HUES64 (cell line): ENCODE results near the gene TTYH1.

Experiments used
- H3K27ac ChIP-seq: 2 replicates; pipeline ENCODE4 v1.7.0; 2013; ENCODE audit warnings: low read depth, low read length, inconsistent platforms
- H3K27me3 ChIP-seq: 2 replicates; pipeline ENCODE4 v1.6.1; 2013; ENCODE audit warnings: mild to moderate bottlenecking, low read length; ENCODE audit not compliant: insufficient read depth
- H3K36me3 ChIP-seq: 2 replicates; pipeline ENCODE4 v1.6.1; 2013; ENCODE audit warnings: mild to moderate bottlenecking, low read length; ENCODE audit not compliant: insufficient read depth
- H3K4me1 ChIP-seq: 2 replicates; pipeline ENCODE4 v1.6.1; 2013; ENCODE audit warnings: mild to moderate bottlenecking, low read length, moderate library complexity; ENCODE audit not compliant: insufficient read depth
- H3K4me3 ChIP-seq: 2 replicates; pipeline ENCODE4 v1.5.1; 2013; ENCODE audit warnings: mild to moderate bottlenecking, low read length, moderate library complexity
- H3K9ac ChIP-seq: 2 replicates; pipeline ENCODE4 v1.6.1; 2013; ENCODE audit warnings: mild to moderate bottlenecking, low read depth, low read length
- H3K9me3 ChIP-seq: 2 replicates; pipeline ENCODE4 v1.6.1; 2013; ENCODE audit warnings: low read depth, low read length; ENCODE audit not compliant: insufficient read depth
- WGBS: fragments of 150-250, 120-280 bp; methylation state at CpG from one replicate; pipeline ENCODE4 v1.1.7; 2013; ENCODE audit warnings: missing lambda C conversion rate; 5-methylcytosine and 5-hydroxymethylcytosine counted together

The TTYH1 gene

DNA sequence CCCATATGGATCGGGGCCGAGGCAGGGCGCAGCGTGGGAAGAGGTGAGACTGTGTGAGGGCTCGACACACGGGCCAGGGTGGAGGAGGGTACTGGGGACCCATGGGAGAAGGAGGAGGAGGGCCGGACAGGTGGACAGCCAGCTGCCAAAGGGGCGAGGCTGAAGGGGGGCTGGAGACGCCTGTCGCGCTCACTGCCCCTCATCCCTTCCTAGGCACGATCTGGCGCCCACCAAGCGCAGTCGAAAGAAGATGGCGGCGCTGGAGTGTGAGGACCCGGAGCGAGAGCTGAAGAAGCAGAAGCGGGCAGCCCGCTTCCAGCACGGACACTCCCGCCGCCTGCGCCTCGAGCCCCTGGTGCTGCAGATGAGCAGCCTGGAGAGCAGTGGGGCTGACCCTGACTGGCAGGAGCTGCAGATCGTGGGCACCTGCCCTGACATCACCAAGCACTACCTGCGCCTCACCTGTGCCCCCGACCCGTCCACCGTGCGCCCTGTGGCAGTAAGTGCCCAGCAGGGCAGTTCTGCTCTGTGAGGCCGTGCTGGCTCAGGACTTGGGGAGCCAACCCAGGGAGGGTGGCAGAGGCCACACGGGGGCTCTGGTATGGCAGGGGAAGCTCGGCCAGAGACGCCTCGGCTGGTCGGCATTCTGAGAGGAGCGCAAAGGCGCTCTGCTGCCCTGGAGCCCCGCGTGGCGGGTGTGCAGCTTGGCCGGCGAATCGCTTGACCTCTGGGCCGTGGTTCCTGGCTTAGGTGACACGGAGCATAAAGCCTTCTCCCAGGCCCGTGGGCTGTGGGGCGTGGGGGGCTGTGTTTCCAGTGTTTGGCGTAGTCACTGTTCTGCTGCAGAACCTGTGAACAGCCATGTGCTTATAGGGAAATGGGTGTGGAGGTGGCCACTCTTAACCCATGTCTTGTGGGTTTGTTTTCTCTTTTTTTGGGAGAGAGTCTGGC lies 41.4 kb downstream of the TTYH1 start:
- Histone ChIP-seq H3K27me3 (no peaks in the 10 kb centered on the region), H3K4me3 (no peak overlapping the region), H3K9me3 (no peaks in the 10 kb centered on the region), H3K4me1 (no peaks in the 10 kb centered on the region), H3K36me3 (peaks cover 96% of the 10 kb centered on the region), H3K9ac (no peak overlapping the region), H3K27ac (no peak overlapping the region)
- WGBS = 96% methylated on average over 51 of the region's 51 CpGs

DNA sequence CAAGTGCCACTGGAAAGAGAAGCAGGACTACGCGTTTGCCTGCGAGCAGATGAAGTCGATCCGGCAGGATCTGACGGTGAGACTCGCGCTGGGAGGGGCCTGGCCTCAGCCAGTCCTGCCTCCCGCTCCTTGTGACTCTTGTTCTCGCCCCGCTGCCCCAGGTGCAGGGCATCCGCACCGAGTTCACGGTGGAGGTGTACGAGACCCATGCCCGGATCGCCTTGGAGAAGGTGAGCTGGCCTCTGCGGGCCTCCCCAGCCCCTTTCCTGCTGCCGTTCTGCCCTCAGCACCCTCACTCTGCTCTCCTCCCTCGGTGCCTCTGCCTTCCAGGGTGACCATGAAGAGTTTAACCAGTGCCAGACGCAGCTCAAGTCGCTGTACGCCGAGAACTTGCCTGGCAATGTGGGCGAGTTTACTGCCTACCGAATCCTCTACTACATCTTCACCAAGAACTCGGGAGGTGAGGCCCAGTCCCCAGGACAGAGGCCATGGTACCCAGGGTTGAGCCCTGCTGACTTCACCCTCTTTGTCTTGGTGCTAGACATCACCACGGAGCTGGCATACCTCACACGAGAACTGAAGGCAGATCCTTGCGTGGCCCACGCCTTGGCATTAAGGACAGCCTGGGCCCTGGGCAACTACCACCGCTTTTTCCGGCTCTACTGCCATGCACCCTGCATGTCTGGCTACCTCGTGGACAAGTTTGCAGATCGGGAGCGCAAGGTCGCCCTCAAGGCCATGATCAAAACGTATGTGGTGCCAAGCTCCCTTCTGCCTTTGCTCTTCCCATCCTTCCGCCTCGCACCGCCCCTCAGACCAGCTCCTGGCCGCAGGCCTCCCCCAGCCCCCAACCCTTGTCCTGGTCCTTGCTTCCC lies 42.7 kb downstream of the TTYH1 start:
- Histone ChIP-seq H3K9me3 (no peaks in the 10 kb centered on the region), H3K4me3 (no peak overlapping the region), H3K9ac (no peak overlapping the region), H3K4me1 (no peaks in the 10 kb centered on the region), H3K36me3 (peaks cover 87% of the 10 kb centered on the region), H3K27ac (no peak overlapping the region), H3K27me3 (no peaks in the 10 kb centered on the region)
- WGBS = 94% methylated on average over 42 of the region's 42 CpGs

DNA sequence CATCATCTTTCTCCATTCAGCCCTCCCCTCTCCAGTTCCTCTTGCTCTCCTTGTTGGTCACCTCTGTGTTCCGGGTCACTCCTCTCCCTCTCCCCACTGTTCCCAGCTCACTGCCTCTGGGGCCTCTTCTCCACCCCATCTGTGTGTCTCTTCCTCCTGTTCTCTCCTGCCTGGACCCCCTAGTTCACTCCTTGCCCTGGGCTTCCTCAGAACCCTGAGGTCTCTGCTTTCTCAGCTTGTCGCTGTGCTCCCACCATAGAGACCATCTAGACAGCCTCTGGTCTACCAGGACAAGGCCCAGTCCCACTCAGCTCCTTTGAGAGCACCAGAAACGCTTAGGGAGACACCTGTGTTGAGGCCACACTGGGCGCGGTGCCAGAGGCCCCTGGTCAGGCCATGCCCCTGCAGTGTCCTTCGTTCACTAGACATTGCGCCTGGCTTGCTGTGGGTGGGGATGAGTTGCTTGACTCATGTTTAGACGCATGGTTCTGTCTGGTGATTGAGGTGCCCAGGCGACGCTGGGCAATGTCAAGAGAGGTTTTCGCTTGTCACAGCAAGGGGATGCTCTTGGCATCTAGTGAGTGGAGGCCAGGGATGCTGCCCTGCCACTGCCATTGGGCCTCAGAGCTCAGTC lies 43.5 kb downstream of the TTYH1 start:
- Histone ChIP-seq H3K9ac (no peak overlapping the region), H3K27me3 (no peaks in the 10 kb centered on the region), H3K27ac (no peak overlapping the region), H3K36me3 (peaks cover 80% of the 10 kb centered on the region), H3K4me3 (no peak overlapping the region), H3K4me1 (no peaks in the 10 kb centered on the region), H3K9me3 (no peaks in the 10 kb centered on the region)
- 97% methylated on average over 11 of the region's 11 CpGs for WGBS

DNA sequence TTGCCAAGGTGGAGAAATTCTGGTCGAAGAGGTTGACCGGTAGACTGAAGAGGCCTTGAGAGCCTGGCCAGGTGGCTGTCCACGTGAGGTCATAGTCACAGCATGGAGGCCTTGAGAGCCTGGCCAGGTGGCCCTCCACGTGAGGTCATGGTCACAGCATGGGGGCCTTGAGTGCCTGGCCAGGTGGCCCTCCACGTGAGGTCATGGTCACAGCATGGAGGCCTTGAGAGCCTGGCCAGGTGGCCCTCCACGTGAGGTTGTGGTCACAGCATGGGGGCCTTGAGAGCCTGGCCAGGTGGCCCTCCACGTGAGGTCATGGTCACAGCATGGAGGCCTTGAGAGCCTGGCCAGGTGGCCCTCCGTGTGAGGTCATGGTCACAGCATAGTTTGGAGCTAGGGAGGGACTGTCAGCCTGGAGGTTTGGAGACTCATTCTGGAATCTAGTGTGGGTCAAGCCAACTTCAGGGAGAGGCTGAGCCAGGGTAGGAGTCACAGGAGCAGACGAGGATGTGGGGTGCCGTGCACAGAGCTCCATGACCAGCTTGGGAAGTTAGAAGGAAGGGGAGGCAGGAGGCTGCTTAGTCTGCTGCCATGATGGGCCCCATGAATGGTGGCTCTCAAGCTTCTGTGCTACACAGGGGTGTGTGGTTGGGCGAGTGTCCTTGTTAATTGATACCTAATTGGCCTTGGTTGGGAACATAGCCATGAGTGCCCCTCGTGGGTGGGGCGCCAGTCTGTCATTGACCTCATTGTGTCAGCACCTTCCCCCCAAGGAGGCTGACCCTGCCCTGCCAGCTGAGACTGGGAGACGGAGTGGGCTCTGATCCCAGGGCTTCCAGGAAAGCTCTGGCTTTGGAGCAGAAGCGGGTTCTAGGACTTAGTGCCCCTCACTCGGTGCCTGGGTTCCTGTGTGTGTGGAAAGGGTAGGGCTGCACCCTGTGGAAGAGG lies 44.3 kb downstream of the TTYH1 start:
- WGBS = 94% methylated on average over 16 of the region's 16 CpGs
- H3K4me1 ChIP-seq = no peaks in the 10 kb centered on the region
- peaks cover 72% of the 10 kb centered on the region for H3K36me3 ChIP-seq
- H3K9me3 ChIP-seq = no peaks in the 10 kb centered on the region
- no peaks in the 10 kb centered on the region for H3K27me3 ChIP-seq
- no peak overlapping the region for H3K9ac ChIP-seq
- H3K27ac ChIP-seq = no peak overlapping the region
- no peak overlapping the region for H3K4me3 ChIP-seq

DNA sequence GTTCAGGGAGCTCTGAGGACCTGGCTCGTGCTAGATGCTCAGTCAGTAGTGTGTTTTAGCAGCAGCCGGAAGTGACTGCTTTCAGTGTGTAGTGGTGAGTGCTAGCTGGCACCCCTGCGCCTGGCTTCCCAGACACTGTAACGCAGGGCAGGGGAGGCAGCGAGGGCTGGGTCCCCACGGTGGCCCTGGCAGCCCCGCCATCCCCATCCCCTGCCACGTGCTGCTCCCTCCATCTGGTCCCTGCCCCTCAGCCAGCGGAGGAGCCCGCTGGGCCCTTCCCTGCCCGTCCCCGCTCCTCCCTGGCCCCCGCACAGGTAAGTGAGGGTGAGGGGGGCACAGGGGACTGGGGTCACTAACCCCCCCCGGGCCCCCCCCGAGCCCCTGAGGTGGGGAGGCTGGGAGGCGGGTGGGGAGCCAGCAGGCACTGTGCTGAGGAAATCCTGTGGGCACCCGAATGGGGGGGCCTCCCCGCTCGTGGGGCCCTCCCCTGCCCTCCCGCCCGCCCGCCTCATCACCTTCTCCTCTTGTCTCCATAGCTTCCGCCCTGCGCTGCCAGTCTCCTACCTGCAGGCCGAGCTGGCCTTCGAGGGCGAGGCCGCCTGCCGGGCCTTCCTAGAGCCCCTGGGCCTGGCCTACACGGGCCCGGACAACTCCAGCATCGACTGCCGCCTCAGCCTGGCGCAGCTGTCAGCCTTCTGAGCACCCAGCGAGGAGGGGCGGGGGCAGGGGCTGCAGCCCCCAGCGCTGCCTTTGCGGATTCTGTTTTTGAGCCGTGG lies 45.2 kb downstream of the TTYH1 start:
- WGBS = 95% methylated on average over 36 of the region's 39 CpGs
- H3K36me3 ChIP-seq = peaks cover 63% of the 10 kb centered on the region
- H3K9ac ChIP-seq = no peak overlapping the region
- no peaks in the 10 kb centered on the region for H3K9me3 ChIP-seq
- H3K27ac ChIP-seq = no peak overlapping the region
- H3K27me3 ChIP-seq = peaks cover 2% of the 10 kb centered on the region
- no peak overlapping the region for H3K4me3 ChIP-seq
- H3K4me1 ChIP-seq = no peaks in the 10 kb centered on the region

DNA sequence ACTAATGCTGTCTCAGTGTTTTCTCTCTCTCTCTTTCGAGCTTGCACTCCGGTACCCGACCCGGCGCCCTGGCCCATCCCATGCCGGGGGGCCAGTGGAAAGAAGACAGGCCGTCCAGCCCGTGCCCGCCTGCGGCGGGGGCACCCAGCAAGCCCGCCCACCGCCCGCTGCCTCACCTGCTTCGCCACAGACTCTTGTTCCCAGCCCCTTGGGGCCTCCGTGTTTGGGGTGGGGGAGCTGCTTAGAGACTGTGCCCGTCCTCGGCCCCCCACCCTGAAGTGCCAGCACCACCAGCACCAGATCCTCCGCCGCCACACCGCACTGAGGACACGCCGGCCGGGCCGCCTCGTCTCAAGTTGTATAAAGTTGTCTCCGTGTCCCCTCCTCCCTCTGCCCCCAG lies 45.9 kb downstream of the TTYH1 start:
- no peak overlapping the region for H3K9ac ChIP-seq
- no peak overlapping the region for H3K4me3 ChIP-seq
- WGBS = 93% methylated on average over 27 of the region's 27 CpGs

DNA sequence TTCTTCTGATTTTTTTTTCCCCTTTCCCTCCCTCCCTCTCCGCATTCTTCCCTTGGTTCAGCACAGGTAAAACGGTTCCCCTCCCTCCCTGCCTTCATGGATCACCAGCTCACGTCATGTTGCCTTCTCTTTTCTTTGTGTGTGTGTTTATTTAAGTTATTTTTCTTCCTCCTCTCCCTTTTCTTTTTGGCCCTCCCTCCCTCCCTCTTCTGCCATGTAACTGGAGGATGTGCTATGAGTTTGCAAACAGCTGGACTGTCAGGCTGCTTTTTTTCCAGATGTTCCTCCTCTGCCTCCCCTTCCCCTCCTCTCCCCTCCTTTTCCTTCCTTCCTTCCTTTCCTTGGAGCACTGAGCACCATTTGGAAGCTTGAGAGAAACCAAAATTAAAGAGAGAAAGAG lies 46.3 kb downstream of the TTYH1 start:
- peaks cover 9% of the 10 kb centered on the region for H3K27me3 ChIP-seq
- H3K4me1 ChIP-seq = no peaks in the 10 kb centered on the region
- H3K36me3 ChIP-seq = peaks cover 51% of the 10 kb centered on the region
- H3K9ac ChIP-seq = no peak overlapping the region
- no peaks in the 10 kb centered on the region for H3K9me3 ChIP-seq
- WGBS = 76% methylated on average over 2 of the region's 3 CpGs
- H3K4me3 ChIP-seq = no peak overlapping the region
- H3K27ac ChIP-seq = no peak overlapping the region

More for the DNA sequence above, 45.9 kb downstream of the TTYH1 start:
- no peaks in the 10 kb centered on the region for H3K4me1 ChIP-seq
- H3K9me3 ChIP-seq = no peaks in the 10 kb centered on the region
- H3K27me3 ChIP-seq = peaks cover 9% of the 10 kb centered on the region
- no peak overlapping the region for H3K27ac ChIP-seq
- peaks cover 55% of the 10 kb centered on the region for H3K36me3 ChIP-seq

DNA sequence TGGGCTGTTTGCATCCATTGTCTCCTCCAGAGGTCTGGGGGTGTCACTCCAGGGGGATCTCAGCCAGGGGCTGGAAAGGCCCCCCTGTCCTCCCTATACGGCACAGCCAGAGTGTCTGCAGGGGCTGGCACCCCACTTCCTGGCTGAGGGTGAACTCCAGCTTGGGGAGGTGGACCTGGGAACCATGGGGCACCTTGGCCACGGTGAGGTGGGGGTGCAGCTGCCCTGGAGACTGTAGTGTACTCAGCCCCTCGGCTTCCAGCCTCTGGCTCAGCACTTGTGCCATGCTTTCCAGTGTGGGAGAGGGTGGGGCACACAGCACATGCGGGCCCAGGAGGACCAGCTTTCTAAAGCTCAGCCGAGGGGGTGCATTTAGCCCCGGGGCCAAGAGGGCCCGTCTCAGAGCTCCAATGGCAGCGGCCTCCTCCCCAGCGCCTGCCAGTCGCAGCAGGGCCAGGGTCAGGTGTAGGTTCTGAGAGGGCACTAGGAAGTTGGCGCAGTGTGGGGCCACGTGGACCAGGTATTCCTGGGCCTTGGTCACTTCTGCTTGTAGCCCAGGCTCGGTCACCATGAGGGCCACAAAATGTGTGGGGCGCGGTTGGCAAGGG lies 46.9 kb downstream of the TTYH1 start:
- Histone ChIP-seq H3K36me3 (peaks cover 46% of the 10 kb centered on the region), H3K9ac (peak overlapping the region; percentile 80; the same call in 1 of the 2 replicates), H3K27ac (peak overlapping the region; percentile 89; the same call in 1 of the 2 replicates), H3K4me3 (peak overlapping the region; percentile 89), H3K4me1 (no peaks in the 10 kb centered on the region), H3K27me3 (peaks cover 9% of the 10 kb centered on the region), H3K9me3 (no peaks in the 10 kb centered on the region)
- WGBS = 89% methylated on average over 15 of the region's 15 CpGs

DNA sequence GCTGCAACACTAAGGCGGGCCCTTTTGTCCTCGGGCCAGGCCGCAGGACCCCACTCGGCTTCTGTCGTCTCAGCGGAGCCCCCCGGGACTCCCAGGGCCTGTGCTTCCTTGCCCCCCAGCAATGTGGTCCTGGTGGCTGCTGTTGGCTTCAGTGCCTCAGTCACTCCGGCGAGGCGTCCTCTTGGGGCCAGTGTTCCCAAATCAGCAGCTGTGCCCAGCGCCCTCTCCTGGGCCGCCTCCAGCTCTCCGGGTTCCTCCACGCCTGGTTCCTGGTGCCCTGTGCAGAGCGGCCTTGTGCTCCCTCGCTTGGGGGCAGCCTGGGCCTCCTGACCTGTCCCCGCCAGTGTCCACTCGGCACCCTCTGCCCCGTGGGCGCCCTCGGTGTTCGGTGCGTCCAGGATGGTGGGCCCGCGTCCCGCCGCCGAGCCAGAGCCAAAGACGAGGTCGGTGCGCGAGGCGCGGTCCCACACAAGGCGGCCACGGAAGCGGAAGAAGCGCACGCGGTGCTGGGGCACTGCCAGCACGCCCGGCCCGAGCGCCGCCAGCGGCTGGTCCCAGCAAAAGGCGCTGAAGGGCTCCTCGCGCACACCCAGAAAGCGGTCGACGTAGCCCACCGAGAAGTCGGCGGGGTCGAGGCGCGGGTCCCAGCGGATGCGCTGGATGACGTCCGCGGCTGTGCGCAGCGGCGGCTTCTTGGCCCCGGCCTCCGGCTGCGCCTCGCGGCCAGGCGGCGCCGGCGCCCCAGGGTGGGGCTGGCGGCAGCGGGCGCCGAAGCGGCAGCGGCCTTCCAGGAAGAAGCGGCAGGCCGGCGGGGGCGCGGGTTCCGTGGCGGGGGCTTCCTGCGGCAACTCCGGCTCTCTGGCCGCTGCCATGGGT lies 47.6 kb downstream of the TTYH1 start:
- peak overlapping the region; percentile 89 for H3K27ac ChIP-seq
- 8% methylated on average over 91 of the region's 91 CpGs for WGBS
- H3K9ac ChIP-seq = peak overlapping the region; percentile 80
- peak overlapping the region; percentile 89 for H3K4me3 ChIP-seq
- peaks cover 39% of the 10 kb centered on the region for H3K36me3 ChIP-seq
- H3K4me1 ChIP-seq = no peaks in the 10 kb centered on the region
- peaks cover 9% of the 10 kb centered on the region for H3K27me3 ChIP-seq
- H3K9me3 ChIP-seq = no peaks in the 10 kb centered on the region
